Keratinocyte (primary cell): ENCODE measurements around the gene AGFG2. TPM values are rescaled to one million over a fixed set of nuclear protein-coding genes. Genes with fewer than 3 reads are reported as not detected.

Experiments
- DNase-seq: peaks from one replicate; pipeline ENCODE4 v3.0.0-alpha.2; 2011; ENCODE audit warnings: low read depth, missing footprints, low spot score
- FAIRE-seq: peaks from 2 replicates; lab custom pipeline; 2011; peaks lifted over from hg19 to GRCh38; lab: Jason Lieb, UNC
- H2AFZ ChIP-seq: 2 replicates; pipeline ENCODE4 v1.6.0; 2012; ENCODE audit warnings: low read length, control low read depth, inconsistent platforms; ENCODE audit not compliant: control insufficient read depth
- H3K27ac ChIP-seq: 2 replicates; pipeline ENCODE4 v1.5.1; 2011; ENCODE audit warnings: low read length; ENCODE audit not compliant: control insufficient read depth, insufficient read depth
- H3K27me3 ChIP-seq: 3 replicates; pipeline ENCODE4 v1.6.0; 2011; ENCODE audit warnings: low read length; ENCODE audit not compliant: control insufficient read depth, insufficient read depth; ENCODE audit errors: extremely low read depth
- H3K36me3 ChIP-seq, 2 experiments: 2 replicates in 1 of 2; 3 replicates in 1 of 2; pipeline ENCODE4 v1.5.1; 2011; ENCODE audit warnings: low read length in 2 of 2, mild to moderate bottlenecking in 1 of 2; ENCODE audit not compliant: control insufficient read depth in 2 of 2, insufficient read depth in 2 of 2; ENCODE audit errors: extremely low read depth in 1 of 2
- H3K4me1 ChIP-seq: 3 replicates; pipeline ENCODE4 v1.5.1; 2011; ENCODE audit warnings: low read length; ENCODE audit not compliant: control insufficient read depth, insufficient read depth; ENCODE audit errors: extremely low read depth
- H3K4me2 ChIP-seq: 3 replicates; pipeline ENCODE4 v1.6.0; 2011; ENCODE audit warnings: low read depth, low read length; ENCODE audit not compliant: control insufficient read depth, insufficient read depth; ENCODE audit errors: extremely low read depth
- H3K4me3 ChIP-seq, 3 experiments: fragments of 200-600 bp in 1 of 3; sonication (generic) in 1 of 3; 2 replicates in 2 of 3; 3 replicates in 1 of 3; pipeline ENCODE4 v1.5.1; 2011 to 2016; ENCODE audit warnings: low read length in 3 of 3, mild to moderate bottlenecking in 3 of 3, control low read depth in 2 of 3, inconsistent platforms in 1 of 3, low read depth in 1 of 3, mixed read lengths in 1 of 3, mixed run types in 1 of 3, moderate library complexity in 1 of 3; ENCODE audit not compliant: control insufficient read depth in 2 of 3, insufficient read depth in 2 of 3; ENCODE audit errors: extremely low read depth in 1 of 3
- H3K79me2 ChIP-seq: 2 replicates; pipeline ENCODE4 v1.6.0; 2012; ENCODE audit warnings: low read length; ENCODE audit not compliant: control insufficient read depth, insufficient read depth
- H3K9ac ChIP-seq: 3 replicates; pipeline ENCODE4 v1.6.0; 2011; ENCODE audit warnings: low read length; ENCODE audit not compliant: control insufficient read depth, insufficient read depth; ENCODE audit errors: extremely low read depth
- H3K9me1 ChIP-seq: 3 replicates; pipeline ENCODE4 v1.6.0; 2011; ENCODE audit warnings: low read length; ENCODE audit not compliant: control insufficient read depth, insufficient read depth; ENCODE audit errors: extremely low read depth
- H3K9me3 ChIP-seq: 2 replicates; pipeline ENCODE4 v1.5.1; 2012; ENCODE audit warnings: low read depth, low read length; ENCODE audit not compliant: control insufficient read depth
- H4K20me1 ChIP-seq: 3 replicates; pipeline ENCODE4 v1.6.0; 2011; ENCODE audit warnings: low read length; ENCODE audit not compliant: control insufficient read depth, insufficient read depth; ENCODE audit errors: extremely low read depth
- EZH2 ChIP-seq: IDR thresholded peaks from one replicate; pipeline ENCODE4 v1.6.1; 2012; ENCODE audit warnings: inconsistent platforms, mild to moderate bottlenecking, low read length, moderate library complexity
- dilution Hi-C: fragments of 300-500 bp; cut with MboI; formaldehyde crosslinking; loops from one replicate; pipeline ENCODE4 v1.7.0; 2020; ENCODE audit warnings: low sequenced_read_pairs; ENCODE audit not compliant: extremely low pct_ligation_motif_present
- polyA plus RNA-seq, 5 experiments: library from polyadenylated mRNA; depleted of rRNA in 3 of 5; stranded (reverse) in 3 of 5; stranded (forward) in 1 of 5; unstranded in 1 of 5; fragments of >200 nt; gene quantifications; 1 replicate in 1 of 5; 2 replicates in 3 of 5; 3 replicates in 1 of 5; pipeline versions ENCODE4 v1.2.1 to v1.2.3, GENCODE V29; 2011 to 2012; ENCODE audit warnings: missing spikeins in 2 of 5, low read depth in 1 of 5, low replicate concordance in 1 of 5
- TF ChIP-seq, protein P1 (sequence below), 3 experiments: IDR thresholded peaks in 1 of 3; conservative IDR thresholded peaks in 1 of 3; optimal IDR thresholded peaks in 1 of 3; 2 replicates in 2 of 3; 3 replicates in 1 of 3; pipeline versions ENCODE3 to v1.5.1; 2011; ENCODE audit warnings: low read length in 3 of 3, mild to moderate bottlenecking in 3 of 3, moderate library complexity in 2 of 3, control low read depth in 1 of 3, inconsistent platforms in 1 of 3; ENCODE audit not compliant: insufficient read depth in 2 of 3; ENCODE audit errors: extremely low read depth in 1 of 3

AGFG2 gene
- polyA plus RNA-seq, 1 donor (not counting 4 experiments of a cell fraction or from before 2014, with no cell fraction given), result 3.4 TPM

DNA sequence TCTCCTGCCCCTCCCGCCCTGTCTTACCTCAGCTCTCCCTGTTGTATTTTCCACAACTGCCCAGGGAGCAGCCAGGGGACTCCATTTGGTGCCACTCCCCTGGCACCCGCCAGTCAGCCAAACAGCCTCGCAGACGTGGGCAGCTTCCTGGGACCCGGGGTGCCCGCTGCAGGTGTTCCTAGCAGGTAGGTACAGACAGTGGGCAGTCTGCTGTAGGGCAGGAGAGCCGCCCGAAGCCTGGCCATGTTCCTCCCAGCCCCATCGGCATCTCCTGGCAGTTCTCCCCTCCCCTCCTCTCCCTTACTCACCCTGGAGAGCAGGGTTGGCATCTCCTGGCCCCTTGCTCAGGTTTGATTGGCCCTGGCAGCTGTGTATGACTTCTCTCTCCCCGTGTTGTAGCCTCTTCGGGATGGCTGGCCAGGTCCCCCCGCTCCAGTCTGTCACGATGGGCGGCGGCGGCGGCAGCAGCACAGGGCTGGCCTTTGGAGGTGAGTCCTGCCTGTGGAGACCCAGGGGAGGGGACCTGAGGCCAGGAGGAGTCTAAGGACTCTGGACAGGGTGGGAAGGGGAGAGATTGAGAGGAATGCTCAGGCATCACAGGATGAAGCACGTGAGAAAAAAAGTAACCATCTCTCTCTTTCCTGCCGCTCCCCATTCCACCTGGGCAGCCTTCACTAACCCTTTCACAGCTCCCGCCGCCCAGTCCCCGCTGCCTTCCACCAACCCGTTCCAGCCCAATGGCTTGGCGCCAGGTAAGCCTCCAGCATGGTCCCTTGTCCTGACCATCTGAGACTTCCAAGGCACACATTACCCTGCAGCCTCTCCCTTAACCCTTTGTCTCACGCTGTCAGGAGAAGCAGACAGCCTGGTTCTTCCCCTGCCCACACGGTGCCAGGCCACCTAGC lies 23.4 kb downstream of the AGFG2 start:
- no peak overlapping the region for H3K27ac ChIP-seq

DNA sequence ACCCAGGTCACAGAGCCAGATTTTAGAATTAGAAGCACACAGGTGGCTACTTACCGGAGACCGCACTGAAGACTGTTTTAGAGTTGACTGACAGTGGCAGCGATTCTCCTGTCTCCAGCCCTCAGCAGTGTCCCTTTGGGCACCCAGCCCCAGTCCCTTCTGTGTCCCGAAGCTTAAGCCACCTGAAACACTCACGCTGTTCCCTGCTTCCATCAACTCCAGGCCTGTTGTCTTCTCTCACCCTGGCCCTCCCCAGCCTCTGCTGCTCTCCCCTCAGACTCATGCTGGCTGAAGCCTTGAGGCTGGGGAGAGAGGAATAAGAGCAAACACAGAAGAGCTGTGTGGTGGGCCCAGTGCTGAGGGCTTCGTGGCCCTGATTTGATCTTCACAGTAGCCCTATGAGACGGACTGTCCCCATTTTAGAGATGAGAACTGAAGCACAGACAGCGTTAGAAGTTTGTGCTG lies 24.1 kb downstream of the AGFG2 start:
- Histone ChIP-seq H3K4me3 (no peak overlapping the region), H3K27ac (no peak overlapping the region), H3K9ac (no peak overlapping the region), H3K4me2 (no peak overlapping the region), H4K20me1 (no peaks in the 10 kb centered on the region), H3K9me3 (no peaks in the 10 kb centered on the region), H2AFZ (no peak overlapping the region), H3K27me3 (no peaks in the 10 kb centered on the region), H3K9me1 (no peaks in the 10 kb centered on the region), H3K4me1 (no peaks in the 10 kb centered on the region), H3K79me2 (no peaks in the 10 kb centered on the region), H3K36me3 (no peaks in the 10 kb centered on the region)
- TF ChIP-seq EZH2, result no peak
- TF ChIP-seq, protein P1, sequence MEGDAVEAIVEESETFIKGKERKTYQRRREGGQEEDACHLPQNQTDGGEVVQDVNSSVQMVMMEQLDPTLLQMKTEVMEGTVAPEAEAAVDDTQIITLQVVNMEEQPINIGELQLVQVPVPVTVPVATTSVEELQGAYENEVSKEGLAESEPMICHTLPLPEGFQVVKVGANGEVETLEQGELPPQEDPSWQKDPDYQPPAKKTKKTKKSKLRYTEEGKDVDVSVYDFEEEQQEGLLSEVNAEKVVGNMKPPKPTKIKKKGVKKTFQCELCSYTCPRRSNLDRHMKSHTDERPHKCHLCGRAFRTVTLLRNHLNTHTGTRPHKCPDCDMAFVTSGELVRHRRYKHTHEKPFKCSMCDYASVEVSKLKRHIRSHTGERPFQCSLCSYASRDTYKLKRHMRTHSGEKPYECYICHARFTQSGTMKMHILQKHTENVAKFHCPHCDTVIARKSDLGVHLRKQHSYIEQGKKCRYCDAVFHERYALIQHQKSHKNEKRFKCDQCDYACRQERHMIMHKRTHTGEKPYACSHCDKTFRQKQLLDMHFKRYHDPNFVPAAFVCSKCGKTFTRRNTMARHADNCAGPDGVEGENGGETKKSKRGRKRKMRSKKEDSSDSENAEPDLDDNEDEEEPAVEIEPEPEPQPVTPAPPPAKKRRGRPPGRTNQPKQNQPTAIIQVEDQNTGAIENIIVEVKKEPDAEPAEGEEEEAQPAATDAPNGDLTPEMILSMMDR (optimal IDR thresholded peaks at IDR 0.05 in 1 of 3, IDR thresholded peaks at IDR 0.05 in 1 of 3, conservative IDR thresholded peaks at IDR 0.05 in 1 of 3; ENCODE audit: extremely low read depth in 1 of 3, insufficient read depth in 2 of 3, low read length in 3 of 3), result no peak
- dilution Hi-C loops, result no loop called here
- DNase-seq (no peak), FAIRE-seq (no peak)

More for the DNA sequence above, 23.4 kb downstream of the AGFG2 start:
- FAIRE-seq (no peak), DNase-seq (no peak)
- no peaks in the 10 kb centered on the region for H3K79me2 ChIP-seq
- no peaks in the 10 kb centered on the region for H3K9me1 ChIP-seq
- H3K27me3 ChIP-seq, result no peaks in the 10 kb centered on the region
- H3K4me3 ChIP-seq, result no peak overlapping the region
- H3K4me1 ChIP-seq, result no peaks in the 10 kb centered on the region
- H2AFZ ChIP-seq, result no peak overlapping the region
- H3K4me2 ChIP-seq, result no peak overlapping the region
- H3K9ac ChIP-seq, result no peak overlapping the region
- H3K36me3 ChIP-seq, result no peaks in the 10 kb centered on the region
- H3K9me3 ChIP-seq, result no peaks in the 10 kb centered on the region
- dilution Hi-C loops, result no loop called here
- no peaks in the 10 kb centered on the region for H4K20me1 ChIP-seq
- TF ChIP-seq, protein P1 (optimal IDR thresholded peaks at IDR 0.05 in 1 of 3, IDR thresholded peaks at IDR 0.05 in 1 of 3, conservative IDR thresholded peaks at IDR 0.05 in 1 of 3; ENCODE audit: extremely low read depth in 1 of 3, insufficient read depth in 2 of 3, low read length in 3 of 3), result no peak
- no peak for TF ChIP-seq EZH2
